ENCODE measurements around the gene EFCAB8.

EFCAB8 gene

GRCh38 chr20:32989507-32990283 is 131.0 kb downstream of the EFCAB8 start:
- no peak overlapping the region for H3K4me3 ChIP-seq (ENCODE audit: low read depth, low read length, poor library complexity, severe bottlenecking)
- H3K9ac ChIP-seq (ENCODE audit: low read length) = no peak overlapping the region
- no peaks in the 10 kb centered on the region for H3K9me3 ChIP-seq (ENCODE audit: low read length)
- H3K36me3 ChIP-seq (ENCODE audit: insufficient read depth, low read length) = no peaks in the 10 kb centered on the region
- no peaks in the 10 kb centered on the region for H3K4me1 ChIP-seq (ENCODE audit: insufficient read depth, low read length, severe bottlenecking)
- H3K9me2 ChIP-seq (ENCODE audit: low read depth, low read length) = no peaks in the 10 kb centered on the region
- no peak overlapping the region for H2AFZ ChIP-seq (ENCODE audit: low read length)
- no peak overlapping the region for H3K4me2 ChIP-seq (ENCODE audit: low read length)
- H3K27ac ChIP-seq (ENCODE audit: low read depth, low read length, poor library complexity, severe bottlenecking) = no peak overlapping the region
- H4K20me1 ChIP-seq (ENCODE audit: insufficient read depth, low read length) = no peaks in the 10 kb centered on the region
- H3K27me3 ChIP-seq (ENCODE audit: insufficient read depth, low read length) = no peaks in the 10 kb centered on the region; the same call in 1 of the 2 replicates
- H3F3A ChIP-seq (ENCODE audit: insufficient read depth, low read length) = no peaks in the 10 kb centered on the region
- H3K79me2 ChIP-seq (ENCODE audit: insufficient read depth, low read length) = no peaks in the 10 kb centered on the region
- TF ChIP-seq CTCF (IDR thresholded peaks at IDR 0.05; ENCODE audit: low read length) (no peak), EZH2 (IDR thresholded peaks at IDR 0.05; ENCODE audit: borderline replicate concordance, low read length) (no peak)

- Histone ChIP-seq H3K27ac (ENCODE audit: low read depth, low read length, poor library complexity, severe bottlenecking) (no peak overlapping the region), H3K9me2 (ENCODE audit: low read depth, low read length) (no peaks in the 10 kb centered on the region), H3K9me3 (ENCODE audit: low read length) (peaks cover 5% of the 10 kb centered on the region; the same call in 1 of the 2 replicates), H2AFZ (ENCODE audit: low read length) (no peak overlapping the region), H3K4me2 (ENCODE audit: low read length) (no peak overlapping the region), H3K9ac (ENCODE audit: low read length) (no peak overlapping the region), H4K20me1 (ENCODE audit: insufficient read depth, low read length) (no peaks in the 10 kb centered on the region), H3K36me3 (ENCODE audit: insufficient read depth, low read length) (no peaks in the 10 kb centered on the region; the same call in 1 of the 2 replicates), H3K4me1 (ENCODE audit: insufficient read depth, low read length, severe bottlenecking) (no peaks in the 10 kb centered on the region), H3K79me2 (ENCODE audit: insufficient read depth, low read length) (no peaks in the 10 kb centered on the region), H3K4me3 (ENCODE audit: low read depth, low read length, poor library complexity, severe bottlenecking) (no peak overlapping the region), H3K27me3 (ENCODE audit: insufficient read depth, low read length) (no peaks in the 10 kb centered on the region; the same call in 1 of the 2 replicates), H3F3A (ENCODE audit: insufficient read depth, low read length) (no peaks in the 10 kb centered on the region)
- TF ChIP-seq CTCF (IDR thresholded peaks at IDR 0.05; ENCODE audit: low read length) (no peak), EZH2 (IDR thresholded peaks at IDR 0.05; ENCODE audit: borderline replicate concordance, low read length) (no peak)
Observed at GRCh38 chr20:32990426-32990825, 131.7 kb downstream of the EFCAB8 start.

- Histone ChIP-seq H3K9ac (ENCODE audit: low read length) (no peak overlapping the region), H3K9me2 (ENCODE audit: low read depth, low read length) (no peaks in the 10 kb centered on the region)
Observed at GRCh38 chr20:32991383-32991782, 132.7 kb downstream of the EFCAB8 start.

More at GRCh38 chr20:32991383-32991782, 132.7 kb downstream of the EFCAB8 start:
- Histone ChIP-seq H3K27ac (ENCODE audit: low read depth, low read length, poor library complexity, severe bottlenecking) (no peak overlapping the region), H3K9me3 (ENCODE audit: low read length) (peaks cover 9% of the 10 kb centered on the region; the same call in 1 of the 2 replicates), H2AFZ (ENCODE audit: low read length) (no peak overlapping the region), H3K4me2 (ENCODE audit: low read length) (no peak overlapping the region), H4K20me1 (ENCODE audit: insufficient read depth, low read length) (no peaks in the 10 kb centered on the region), H3K4me3 (ENCODE audit: low read depth, low read length, poor library complexity, severe bottlenecking) (no peak overlapping the region), H3F3A (ENCODE audit: insufficient read depth, low read length) (no peaks in the 10 kb centered on the region), H3K27me3 (ENCODE audit: insufficient read depth, low read length) (no peaks in the 10 kb centered on the region), H3K4me1 (ENCODE audit: insufficient read depth, low read length, severe bottlenecking) (no peaks in the 10 kb centered on the region), H3K79me2 (ENCODE audit: insufficient read depth, low read length) (no peaks in the 10 kb centered on the region), H3K36me3 (ENCODE audit: insufficient read depth, low read length) (no peaks in the 10 kb centered on the region; the same call in 1 of the 2 replicates)
- TF ChIP-seq CTCF (IDR thresholded peaks at IDR 0.05; ENCODE audit: low read length) = no peak
- no peak for TF ChIP-seq EZH2 (IDR thresholded peaks at IDR 0.05; ENCODE audit: borderline replicate concordance, low read length)
